GM18873 (cell line): ENCODE results near the gene CC2D1A.

Experiments
- ATAC-seq: cut with Tn5 transposase; IDR thresholded peaks from one replicate; pipeline ENCODE4 v1.9.1; 2021; ENCODE audit warnings: mild to moderate bottlenecking, moderate library complexity, moderate number of reproducible peaks; ENCODE audit not compliant: unreplicated experiment, low FRiP score

CC2D1A gene

DNA sequence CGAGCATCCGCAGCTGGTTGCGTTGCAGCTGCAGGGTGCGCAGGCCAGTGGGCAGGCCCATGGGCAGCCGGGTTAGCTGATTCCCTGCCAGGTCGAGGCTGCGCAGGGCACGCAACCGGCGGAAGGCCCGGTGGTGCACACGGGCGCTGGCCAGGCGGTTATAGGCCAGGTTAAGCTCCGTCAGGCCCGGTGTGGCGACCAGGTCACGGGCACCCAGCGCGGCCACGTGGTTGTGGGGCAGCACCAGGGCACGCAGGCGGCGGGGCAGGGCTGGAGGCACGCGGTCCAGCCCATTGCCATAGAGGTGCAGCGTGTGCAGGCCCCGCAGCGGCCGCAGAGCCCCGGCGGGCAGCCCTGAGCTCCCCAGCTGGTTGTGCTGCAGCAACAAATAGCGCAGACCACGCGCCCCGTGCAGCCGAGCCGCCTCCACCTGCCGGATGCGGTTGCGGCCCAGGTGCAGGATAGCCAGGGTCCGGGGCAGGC is 27.0 kb downstream of the CC2D1A start:
- no peak for ATAC-seq

DNA sequence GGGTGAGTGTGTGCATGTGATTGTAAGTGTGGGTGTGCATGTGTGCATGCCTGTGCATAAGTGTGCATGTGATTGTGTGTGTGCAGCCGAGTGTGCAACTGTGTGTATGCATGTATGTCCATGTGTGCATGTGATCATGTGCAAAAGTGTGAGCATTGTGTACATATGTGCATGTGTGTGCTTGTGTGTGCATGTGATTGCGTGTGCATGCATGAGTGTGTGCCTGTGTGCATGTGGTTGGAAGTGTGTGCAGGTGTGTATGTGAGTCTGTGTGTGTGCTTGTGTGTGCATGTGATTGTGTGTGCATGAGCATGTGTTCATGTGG is 28.7 kb downstream of the CC2D1A start:
- no peak for ATAC-seq

DNA sequence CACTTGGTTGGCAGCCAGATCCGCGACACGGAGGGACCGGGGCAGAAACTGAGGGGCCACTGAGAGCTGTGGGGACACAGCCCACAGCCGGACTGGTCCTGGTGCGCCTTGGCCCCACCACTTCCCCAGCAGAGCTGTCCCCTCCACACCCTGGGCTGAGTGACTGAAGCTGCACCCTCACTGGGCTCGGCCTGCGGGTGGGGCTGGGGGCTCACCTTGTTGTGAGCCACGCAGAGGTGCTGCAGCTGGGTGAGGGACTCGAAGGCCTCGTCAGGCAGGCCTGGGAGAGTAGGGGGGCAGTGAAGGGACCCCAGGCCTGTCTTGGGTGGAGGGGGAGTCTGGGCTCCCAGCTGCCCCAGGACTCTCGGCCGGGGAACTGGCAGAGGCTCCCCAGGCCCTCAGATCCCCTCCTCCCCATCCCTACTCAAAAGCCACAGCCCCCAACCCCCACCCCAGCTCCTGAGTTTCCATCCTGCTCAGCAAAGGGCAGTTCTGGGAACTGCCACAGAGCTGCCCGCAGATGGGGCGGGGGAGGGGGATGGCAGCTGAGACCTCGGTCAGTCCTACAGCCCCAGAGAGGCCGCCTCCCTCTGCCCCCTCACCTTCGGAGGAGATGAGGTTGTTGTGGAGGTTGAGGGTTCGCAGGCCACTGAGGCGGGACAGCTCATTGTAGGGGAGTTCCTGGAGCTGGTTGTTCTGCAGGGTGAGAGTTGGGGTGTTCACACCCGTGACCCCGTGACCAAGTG is 29.9 kb downstream of the CC2D1A start:
- ATAC-seq: no peak

DNA sequence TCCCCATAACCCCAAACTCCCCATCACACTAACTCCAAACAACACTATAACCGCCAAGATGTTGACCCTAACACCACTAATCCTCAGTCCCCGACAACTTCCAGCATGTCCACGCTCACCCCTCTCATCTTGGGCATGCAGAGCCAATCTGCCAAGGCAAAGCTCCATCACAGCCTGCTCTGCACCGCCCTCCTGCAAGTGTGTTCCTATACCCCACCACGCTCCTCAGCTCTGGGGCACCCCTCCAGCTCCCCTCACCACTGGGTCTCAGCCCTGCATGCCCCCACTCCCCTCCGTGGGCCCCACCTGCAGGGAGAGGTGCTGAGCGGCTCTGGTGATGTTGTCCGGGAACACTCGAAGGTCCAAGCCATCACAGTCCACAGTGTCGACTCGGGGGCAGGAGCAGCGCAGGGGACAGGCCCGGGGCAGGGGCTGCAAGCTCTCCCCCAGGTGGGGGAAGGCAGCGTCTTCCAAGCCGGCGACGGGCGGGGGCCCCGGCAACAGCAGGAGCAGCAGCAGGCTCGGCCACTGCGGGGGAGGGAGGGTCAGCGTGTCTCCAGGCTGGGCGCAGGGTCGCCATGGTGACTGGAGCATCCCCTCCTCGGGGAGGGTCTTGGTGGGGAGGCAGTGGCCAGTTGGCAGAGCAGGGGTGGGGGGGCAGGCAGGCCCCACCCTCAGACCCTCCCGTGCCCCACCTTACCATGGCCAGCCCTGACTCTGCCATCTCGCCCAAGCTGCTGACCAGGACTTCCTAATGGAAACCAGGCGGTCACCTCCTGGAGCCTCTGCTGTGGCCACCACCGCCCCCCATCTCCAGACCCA is 31.7 kb downstream of the CC2D1A start:
- no peak for ATAC-seq

DNA sequence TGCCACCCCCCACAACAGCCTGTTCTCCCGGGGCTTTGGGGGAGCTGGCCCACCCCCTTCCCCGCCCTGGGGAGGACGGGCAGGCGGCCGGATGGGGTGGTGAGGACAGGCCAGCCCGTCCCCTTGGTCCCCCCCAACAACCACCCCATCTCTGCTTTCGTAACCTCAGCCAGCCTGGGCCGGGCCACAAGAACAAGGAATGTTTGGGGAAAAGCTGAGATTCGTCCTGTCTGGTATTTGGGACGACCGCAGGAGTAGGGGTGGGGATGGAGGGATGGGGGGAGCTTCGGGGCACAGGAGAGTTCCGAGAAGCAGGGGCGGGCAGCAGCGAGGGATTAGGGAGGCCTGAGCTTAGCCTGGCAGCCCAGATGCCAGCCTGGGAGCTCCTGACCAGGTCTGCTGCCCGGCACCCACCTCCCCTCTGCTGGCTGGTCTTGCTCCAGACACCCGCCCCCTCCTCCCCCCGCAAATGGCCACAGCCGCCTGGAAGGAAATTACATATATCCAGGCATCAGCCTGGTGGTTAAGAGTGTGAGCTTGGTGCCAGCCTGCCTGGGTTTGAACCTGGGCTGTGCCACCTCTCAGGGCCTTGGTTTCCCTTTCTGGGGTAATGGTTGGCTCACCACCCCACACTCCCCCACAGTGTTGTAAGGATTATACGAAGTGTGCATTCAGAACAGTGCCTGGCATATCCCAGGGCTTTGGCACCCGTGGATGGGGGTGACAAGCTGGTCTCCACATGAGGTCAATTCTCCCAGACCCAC is 32.5 kb downstream of the CC2D1A start, which contains the start of gene PODNL1:
Gene PODNL1 (minus strand): TSS at position 117 of the 764 bp plus-strand sequence. CDS start 236 bp downstream, outside the sequence.
- ATAC-seq: no peak

DNA sequence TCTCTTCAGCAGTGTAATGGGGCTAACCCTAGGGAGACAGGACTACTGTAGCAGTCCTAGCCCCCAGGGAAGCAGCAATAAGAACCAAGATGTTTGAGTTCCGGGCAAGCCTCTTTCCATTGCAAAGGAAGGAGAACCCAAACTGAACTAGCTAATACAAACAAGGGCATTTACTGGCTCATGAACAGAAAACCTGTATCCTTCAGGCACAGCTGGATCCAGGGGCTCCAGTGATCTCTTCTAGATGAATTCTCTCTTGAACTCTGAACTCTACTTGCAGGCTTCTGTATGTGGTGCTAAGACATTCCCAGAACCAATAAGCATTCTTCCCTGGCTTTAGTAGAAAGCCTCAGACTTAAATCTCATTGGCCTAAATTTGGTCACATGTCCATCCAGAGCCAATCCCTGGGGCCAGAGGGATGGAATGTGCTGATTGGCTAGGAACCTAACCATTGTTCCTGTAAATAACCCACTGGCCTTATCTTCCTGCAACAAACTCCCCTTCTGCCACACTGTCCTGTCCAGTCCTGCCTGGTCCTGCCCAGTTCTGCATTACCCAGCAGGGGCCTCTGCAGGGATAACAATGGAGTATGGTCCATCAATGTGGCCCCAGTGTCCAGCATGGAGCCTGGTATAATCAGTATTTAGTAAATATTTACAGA is 36.2 kb downstream of the CC2D1A start:
- ATAC-seq: no peak

DNA sequence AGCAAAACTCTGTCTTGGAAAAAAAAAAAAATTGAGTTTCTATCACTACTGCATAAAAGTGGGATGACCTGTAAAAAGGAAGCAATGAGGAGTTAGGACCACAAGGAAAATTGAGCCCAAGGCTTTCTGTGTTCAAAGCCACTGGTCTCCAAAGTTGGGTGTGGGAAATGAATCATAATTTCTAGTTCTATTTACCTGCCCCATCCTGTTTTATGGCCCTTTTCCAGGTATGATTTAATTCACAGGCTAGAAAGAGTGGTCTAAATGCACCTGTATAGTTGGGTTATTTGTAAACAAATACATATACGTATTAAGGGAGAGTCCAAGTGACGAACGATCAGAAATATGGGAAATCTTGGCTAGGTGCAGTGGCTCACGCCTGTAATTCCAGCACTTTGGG is 40.4 kb downstream of the CC2D1A start:
- ATAC-seq: no peak

DNA sequence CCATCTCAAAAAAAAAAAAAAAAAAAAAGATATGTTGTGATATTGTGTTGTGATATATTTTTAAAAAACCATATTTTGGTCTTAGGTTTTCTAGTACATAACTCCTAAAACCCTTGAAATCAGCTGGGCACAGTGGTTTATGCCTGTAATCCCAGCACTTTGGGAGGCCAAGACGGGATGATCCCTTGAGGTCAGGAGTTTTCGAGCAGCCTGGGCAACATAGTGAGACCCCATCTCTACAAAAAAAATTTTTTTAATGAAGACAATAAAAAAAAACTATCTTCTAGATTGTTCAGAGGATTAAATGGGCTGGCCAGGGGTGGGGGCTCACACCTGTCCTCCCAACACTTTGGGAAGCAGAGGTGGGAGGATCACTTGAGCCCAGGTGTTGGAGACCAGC is 45.0 kb downstream of the CC2D1A start:
- no peak for ATAC-seq

DNA sequence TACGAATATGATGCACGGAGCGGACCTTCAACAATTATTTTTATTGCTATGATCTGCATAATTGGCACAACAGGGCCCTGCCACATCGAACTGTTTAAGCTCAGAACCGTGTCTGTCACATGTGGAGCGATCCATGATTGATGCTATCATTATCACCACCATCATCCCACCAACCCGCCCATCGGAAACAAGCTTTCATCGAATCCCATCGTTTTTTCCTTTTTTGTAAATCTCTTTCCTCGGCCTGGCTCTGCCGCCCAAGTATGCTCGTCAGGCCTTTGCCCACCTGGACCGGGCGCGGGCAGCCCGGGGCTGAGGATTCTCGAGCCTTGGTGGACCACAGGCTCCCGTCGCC is 45.8 kb downstream of the CC2D1A start:
- peak; percentile 5 for ATAC-seq

DNA sequence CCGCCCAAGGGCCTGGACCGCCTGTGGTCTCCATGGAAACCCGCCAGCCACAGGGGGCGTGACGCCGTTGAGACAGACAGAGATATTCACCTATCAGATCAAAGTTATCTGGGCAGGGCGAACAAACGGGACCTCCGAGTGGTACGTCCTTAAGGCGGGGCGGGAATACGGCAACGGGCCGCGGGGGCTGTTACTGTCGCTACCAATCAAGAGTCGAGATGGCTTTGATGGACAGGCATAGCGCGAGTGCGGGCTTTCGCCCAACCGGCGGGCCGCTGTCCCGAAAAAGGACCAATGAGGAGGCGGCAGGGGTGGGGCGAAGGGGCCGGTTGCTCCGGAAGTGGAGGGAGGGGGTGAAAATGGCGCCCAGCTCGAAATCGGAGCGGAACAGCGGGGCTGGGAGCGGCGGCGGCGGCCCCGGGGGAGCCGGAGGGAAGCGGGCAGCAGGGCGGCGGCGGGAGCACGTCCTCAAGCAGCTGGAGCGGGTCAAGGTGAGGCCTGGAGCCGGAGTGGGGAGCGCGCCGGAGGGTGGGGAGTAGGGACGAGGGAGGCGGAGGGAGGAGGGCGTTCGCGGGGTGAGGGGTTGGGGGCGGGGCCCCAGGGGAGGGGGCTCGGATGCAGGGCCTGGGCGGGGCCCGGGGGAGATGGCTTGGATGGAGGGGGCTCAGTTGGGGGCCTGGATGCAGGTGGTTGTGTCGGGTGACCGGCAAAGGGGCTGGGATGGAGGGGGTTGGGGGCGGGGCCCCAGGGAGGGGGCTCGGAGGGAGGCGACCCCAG is 46.3 kb downstream of the CC2D1A start, which contains the start of gene DCAF15:
Gene DCAF15 (plus strand): TSS at position 356 of the 777 bp plus-strand sequence. CDS start 4 bp downstream, at position 360.
- ATAC-seq: peak; percentile 95

DNA sequence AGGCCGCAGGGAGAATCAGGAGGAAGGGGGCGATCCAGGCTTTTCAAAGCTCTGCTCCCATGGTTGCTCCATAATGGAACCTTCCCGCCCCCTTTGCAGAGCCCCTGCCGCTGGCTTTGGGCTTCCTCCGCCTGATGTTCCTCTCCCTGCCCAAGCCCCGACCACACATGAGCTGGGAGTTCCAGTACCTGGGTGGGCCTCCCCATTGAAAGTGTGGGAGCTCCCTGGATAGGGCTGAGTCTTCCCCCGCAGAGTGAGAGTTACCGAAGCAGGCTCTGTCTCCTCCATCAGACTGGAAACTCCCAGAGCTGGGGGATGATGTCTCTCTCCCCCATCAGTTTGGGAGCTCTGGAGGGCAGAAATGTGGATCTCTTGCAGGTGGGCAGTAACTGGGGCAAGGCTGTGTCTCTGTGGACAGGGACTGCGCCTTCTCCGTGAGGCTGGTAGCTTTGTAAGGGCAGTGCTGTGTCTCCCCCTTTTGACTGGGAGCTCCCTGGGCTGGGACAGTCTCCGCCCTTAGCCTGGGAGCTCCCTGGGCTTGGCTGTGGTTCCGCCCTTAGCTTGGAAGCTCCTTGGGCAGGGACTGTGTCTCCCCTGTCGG is 47.0 kb downstream of the CC2D1A start:
- no peak for ATAC-seq

DNA sequence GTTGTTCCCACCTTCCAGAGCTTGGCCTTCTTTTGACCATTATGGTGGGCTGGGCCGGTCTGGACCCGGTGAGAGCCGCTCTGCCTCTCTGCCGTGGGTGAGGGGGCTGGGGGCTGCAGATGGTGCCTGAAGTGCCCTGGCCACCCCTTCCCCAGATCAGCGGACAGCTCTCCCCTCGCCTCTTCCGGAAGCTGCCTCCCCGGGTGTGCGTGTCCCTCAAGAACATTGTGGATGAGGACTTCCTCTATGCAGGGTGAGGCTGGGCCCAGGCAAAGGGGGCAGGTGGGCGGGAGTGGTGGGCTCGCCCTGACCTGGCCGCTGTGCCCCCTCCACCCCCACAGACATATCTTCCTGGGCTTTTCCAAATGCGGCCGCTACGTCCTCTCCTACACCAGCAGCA is 48.2 kb downstream of the CC2D1A start:
- ATAC-seq: no peak

DNA sequence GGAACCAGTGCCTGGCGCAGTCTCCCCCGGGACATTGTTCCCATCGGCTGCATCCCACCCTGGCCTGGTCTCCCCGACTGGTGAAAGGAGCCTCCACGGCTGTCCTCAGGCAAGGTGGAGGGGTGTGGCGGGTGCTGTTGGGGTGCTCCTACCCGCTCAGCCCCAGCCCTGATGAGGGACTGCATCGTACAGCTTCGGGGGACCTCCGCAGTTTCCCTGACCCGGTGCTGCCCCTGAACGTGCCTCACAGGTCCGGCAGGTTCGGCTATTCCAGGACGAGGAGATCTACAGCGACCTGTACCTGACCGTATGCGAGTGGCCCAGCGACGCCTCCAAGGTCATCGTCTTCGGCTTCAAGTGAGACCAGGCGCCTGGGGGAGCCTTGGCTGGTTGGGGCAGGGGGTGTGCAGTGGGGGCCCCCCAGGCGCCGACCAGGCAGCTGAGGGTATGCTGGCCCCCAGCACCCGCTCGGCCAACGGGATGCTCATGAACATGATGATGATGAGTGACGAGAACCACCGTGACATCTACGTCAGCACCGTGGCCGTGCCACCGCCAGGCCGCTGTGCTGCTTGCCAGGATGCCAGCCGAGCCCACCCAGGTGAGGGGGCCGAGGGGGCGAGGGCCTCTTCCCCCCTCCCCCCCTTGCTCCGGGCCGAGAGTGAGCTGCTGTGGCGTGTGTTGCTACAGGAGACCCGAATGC is 49.8 kb downstream of the CC2D1A start:
- ATAC-seq: no peak

DNA sequence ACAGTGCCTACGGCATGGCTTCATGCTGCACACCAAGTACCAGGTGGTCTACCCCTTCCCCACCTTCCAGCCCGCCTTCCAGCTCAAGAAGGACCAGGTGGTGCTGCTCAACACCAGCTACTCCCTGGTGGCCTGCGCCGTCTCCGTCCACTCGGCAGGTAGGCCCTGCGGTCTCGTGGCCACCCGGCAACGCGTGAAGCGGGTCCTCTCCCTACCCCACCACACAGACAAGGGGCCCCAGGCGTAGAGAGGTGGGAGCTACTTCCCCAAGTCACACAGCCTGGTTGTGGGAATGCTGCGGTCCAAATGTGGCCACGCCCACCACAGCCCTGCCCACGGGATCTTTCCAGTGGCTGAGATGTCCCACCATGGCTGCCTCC is 50.4 kb downstream of the CC2D1A start:
- no peak for ATAC-seq

DNA sequence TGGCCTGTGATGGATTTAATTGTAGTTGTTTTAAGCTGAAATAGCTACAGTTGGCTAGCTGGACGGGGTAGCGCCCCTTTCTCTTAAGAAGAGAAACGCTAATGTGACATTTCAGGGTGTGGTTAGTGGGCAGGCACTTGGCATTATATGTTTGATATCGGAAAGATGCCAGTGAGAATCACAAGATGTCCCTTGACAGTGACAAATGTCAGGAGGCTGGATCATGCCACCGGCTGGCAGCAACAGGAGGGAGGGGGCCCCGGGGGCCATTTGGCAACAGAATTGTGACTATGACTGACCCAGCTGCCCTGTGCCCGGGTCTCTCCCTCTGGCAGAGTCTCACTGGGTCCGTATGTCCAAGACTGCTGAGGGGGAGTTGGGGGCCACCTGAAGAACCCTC is 51.0 kb downstream of the CC2D1A start:
- no peak for ATAC-seq

DNA sequence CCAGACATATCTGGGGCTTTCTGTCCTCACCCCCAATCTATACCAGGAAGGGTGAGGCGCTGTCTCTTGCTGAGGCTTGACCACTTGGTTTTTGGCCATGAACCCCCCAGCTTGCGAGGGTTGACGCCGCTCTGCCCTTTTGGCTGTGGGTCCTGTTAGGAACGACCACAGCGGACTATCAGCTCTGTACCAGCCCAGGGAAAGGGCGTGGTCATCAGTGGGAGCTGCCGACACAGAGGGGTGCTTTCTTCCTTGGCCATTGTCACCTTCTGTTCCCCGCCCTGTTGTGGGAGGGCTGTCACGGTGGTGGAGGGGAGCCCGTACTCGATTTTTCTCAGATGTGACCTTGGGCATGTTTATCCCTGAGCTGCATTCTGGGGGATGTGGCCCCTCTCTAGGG is 52.0 kb downstream of the CC2D1A start:
- no peak for ATAC-seq

DNA sequence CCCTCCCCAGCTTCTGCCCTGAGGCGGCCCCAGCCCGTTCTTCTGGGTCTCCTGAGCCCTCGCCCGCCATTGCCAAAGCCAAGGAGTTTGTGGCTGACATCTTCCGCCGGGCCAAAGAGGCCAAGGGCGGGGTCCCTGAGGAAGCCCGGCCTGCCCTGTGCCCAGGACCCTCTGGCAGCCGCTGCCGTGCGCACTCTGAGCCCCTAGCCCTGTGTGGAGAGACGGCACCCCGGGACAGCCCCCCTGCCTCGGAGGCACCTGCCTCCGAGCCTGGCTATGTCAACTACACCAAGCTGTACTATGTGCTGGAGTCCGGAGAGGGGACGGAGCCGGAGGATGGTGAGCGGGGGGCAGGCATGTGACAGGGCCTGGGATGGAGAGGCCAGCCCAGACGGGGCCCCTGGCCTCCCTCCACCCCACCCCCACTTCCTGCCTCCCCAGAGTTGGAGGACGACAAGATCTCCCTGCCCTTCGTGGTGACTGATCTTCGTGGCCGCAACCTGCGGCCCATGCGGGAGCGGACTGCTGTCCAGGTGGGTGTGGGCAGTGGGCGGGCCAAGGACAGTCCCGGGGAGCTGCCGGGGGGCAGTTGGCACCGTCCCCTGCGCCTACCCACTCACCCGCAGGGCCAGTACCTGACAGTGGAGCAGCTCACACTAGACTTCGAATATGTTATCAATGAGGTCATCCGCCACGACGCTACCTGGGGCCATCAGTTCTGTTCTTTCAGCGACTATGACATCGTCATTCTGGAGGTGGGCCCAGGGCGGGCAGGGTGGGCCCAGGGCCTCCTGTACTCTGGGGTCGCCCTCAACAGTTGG is 53.4 kb downstream of the CC2D1A start:
- no peak for ATAC-seq
